ENCODE results near the gene KCNK17. TPM values are rescaled to one million over a fixed set of nuclear protein-coding genes. Genes with fewer than 3 reads are reported as not detected.

Gene KCNK17
- total RNA-seq, 2 donors from 2014 or later: 0.51 to 0.64 TPM

- Histone ChIP-seq H3K27ac (no peak overlapping the region), H3K27me3 (replicated peaks; ENCODE audit: insufficient read depth) (no peaks in the 10 kb centered on the region), H3K9me3 (no peaks in the 10 kb centered on the region), H3K4me3 (no peak overlapping the region), H3K4me1 (replicated peaks) (no peaks in the 10 kb centered on the region), H3K36me3 (no peaks in the 10 kb centered on the region)
- intact Hi-C loops (cut with DNase I): no loop called here
- no peak for TF ChIP-seq POLR2A (IDR thresholded peaks at IDR 0.05)
- TF ChIP-seq POLR2AphosphoS5 (IDR thresholded peaks at IDR 0.05): no peak
- no peak for TF ChIP-seq CTCF (IDR thresholded peaks at IDR 0.05)
- no peak for DNase-seq (ENCODE audit: low spot score)
- WGBS: 76% methylated on average over 7 of the region's 7 CpGs
These were observed 43.9 kb upstream of the KCNK17 start for GRCh38 chr6:39357998-39358686.

GRCh38 chr6:39353698-39354315 lies 39.6 kb upstream of the KCNK17 start:
- Histone ChIP-seq H3K27me3 (replicated peaks; ENCODE audit: insufficient read depth) (no peaks in the 10 kb centered on the region), H3K27ac (no peak overlapping the region), H3K4me3 (no peak overlapping the region), H3K4me1 (replicated peaks) (no peaks in the 10 kb centered on the region), H3K36me3 (no peaks in the 10 kb centered on the region), H3K9me3 (no peaks in the 10 kb centered on the region)
- intact Hi-C loops (cut with DNase I): no loop called here
- TF ChIP-seq POLR2A (IDR thresholded peaks at IDR 0.05): no peak
- TF ChIP-seq CTCF (IDR thresholded peaks at IDR 0.05): no peak
- TF ChIP-seq POLR2AphosphoS5 (IDR thresholded peaks at IDR 0.05): no peak
- DNase-seq (ENCODE audit: low spot score): no peak
- WGBS: 93% methylated on average over 7 of the region's 7 CpGs

GRCh38 chr6:39350723-39351505 lies 36.7 kb upstream of the KCNK17 start:
- Histone ChIP-seq H3K4me3 (no peak overlapping the region), H3K27me3 (replicated peaks; ENCODE audit: insufficient read depth) (no peaks in the 10 kb centered on the region), H3K4me1 (replicated peaks) (no peaks in the 10 kb centered on the region), H3K36me3 (no peaks in the 10 kb centered on the region), H3K27ac (no peak overlapping the region), H3K9me3 (no peaks in the 10 kb centered on the region)
- no peak for DNase-seq (ENCODE audit: low spot score)
- TF ChIP-seq POLR2A (IDR thresholded peaks at IDR 0.05) (no peak), CTCF (IDR thresholded peaks at IDR 0.05) (no peak), POLR2AphosphoS5 (IDR thresholded peaks at IDR 0.05) (no peak)
- WGBS: 88% methylated on average over 13 of the region's 13 CpGs
- intact Hi-C loops (cut with DNase I): no loop called here

- no peak for DNase-seq (ENCODE audit: low spot score)
- Histone ChIP-seq H3K27me3 (replicated peaks; ENCODE audit: insufficient read depth) (no peaks in the 10 kb centered on the region), H3K9me3 (no peaks in the 10 kb centered on the region), H3K36me3 (no peaks in the 10 kb centered on the region), H3K4me1 (replicated peaks) (no peaks in the 10 kb centered on the region), H3K27ac (no peak overlapping the region), H3K4me3 (no peak overlapping the region)
- no peak for TF ChIP-seq POLR2A (IDR thresholded peaks at IDR 0.05)
- TF ChIP-seq CTCF (IDR thresholded peaks at IDR 0.05): no peak
- TF ChIP-seq POLR2AphosphoS5 (IDR thresholded peaks at IDR 0.05): no peak
- intact Hi-C loops (cut with DNase I): no loop called here
- WGBS: 94% methylated on average over 15 of the region's 15 CpGs
These were observed 34.5 kb upstream of the KCNK17 start for GRCh38 chr6:39348740-39349139.
